HUES48 (cell line): ENCODE results near the gene HS6ST2.
"Not testable (repeated sequence)": the region's sequence is repeated elsewhere in the genome, so short reads cannot be mapped to it uniquely, and the experiment has no call there.

Source experiments
- H3K27ac ChIP-seq: one replicate; pipeline ENCODE4 v1.7.0; 2013; ENCODE audit warnings: low read depth, low read length, inconsistent platforms
- H3K27me3 ChIP-seq: 2 replicates; pipeline ENCODE4 v1.6.1; 2013; ENCODE audit warnings: mild to moderate bottlenecking, low read length; ENCODE audit not compliant: control insufficient read depth, insufficient read depth
- H3K36me3 ChIP-seq: 2 replicates; pipeline ENCODE4 v1.6.1; 2013; ENCODE audit warnings: low read length; ENCODE audit not compliant: control insufficient read depth, insufficient read depth
- H3K4me1 ChIP-seq: 2 replicates; pipeline ENCODE4 v1.6.1; 2013; ENCODE audit warnings: mild to moderate bottlenecking, low read length; ENCODE audit not compliant: control insufficient read depth, insufficient read depth
- H3K4me3 ChIP-seq: 2 replicates; pipeline ENCODE4 v1.5.1; 2013; ENCODE audit warnings: mild to moderate bottlenecking, low read depth, low read length
- H3K9ac ChIP-seq: 2 replicates; pipeline ENCODE4 v1.6.1; 2013; ENCODE audit warnings: mild to moderate bottlenecking, low read depth, low read length, moderate library complexity
- H3K9me3 ChIP-seq: 2 replicates; pipeline ENCODE4 v1.6.1; 2013; ENCODE audit warnings: low read length; ENCODE audit not compliant: control insufficient read depth, insufficient read depth

HS6ST2 gene

GRCh38 chrX:132967049-132967448 lies 8.6 kb upstream of the HS6ST2 start:
- Histone ChIP-seq H3K4me1 (peaks cover 8% of the 10 kb centered on the region), H3K36me3 (no peaks in the 10 kb centered on the region), H3K9ac (no peak overlapping the region), H3K27me3 (peaks cover 12% of the 10 kb centered on the region; the same call in 1 of the 2 replicates), H3K27ac (no peak overlapping the region), H3K9me3 (no peaks in the 10 kb centered on the region), H3K4me3 (no peak overlapping the region)

GRCh38 chrX:132965461-132965860 lies 7.0 kb upstream of the HS6ST2 start:
- no peak overlapping the region for H3K9ac ChIP-seq
- H3K4me1 ChIP-seq, result peaks cover 18% of the 10 kb centered on the region
- peaks cover 19% of the 10 kb centered on the region for H3K27me3 ChIP-seq
- no peak overlapping the region for H3K4me3 ChIP-seq
- H3K36me3 ChIP-seq, result no peaks in the 10 kb centered on the region
- H3K27ac ChIP-seq, result no peak overlapping the region
- H3K9me3 ChIP-seq, result no peaks in the 10 kb centered on the region

- no peaks in the 10 kb centered on the region for H3K9me3 ChIP-seq
- H3K4me1 ChIP-seq, result peaks cover 23% of the 10 kb centered on the region
- H3K4me3 ChIP-seq, result no peak overlapping the region
- no peak overlapping the region for H3K27ac ChIP-seq
- H3K36me3 ChIP-seq, result no peaks in the 10 kb centered on the region
- no peak overlapping the region for H3K9ac ChIP-seq
- H3K27me3 ChIP-seq, result peaks cover 56% of the 10 kb centered on the region
These were observed 3.1 kb upstream of the HS6ST2 start for GRCh38 chrX:132961511-132961910.

GRCh38 chrX:132957211-132958090 lies 978 bp downstream of the HS6ST2 start:
- Histone ChIP-seq H3K4me3 (peak overlapping the region; percentile 66), H3K27me3 (peaks cover 83% of the 10 kb centered on the region)

GRCh38 chrX:132956421-132957210 lies 1.8 kb downstream of the HS6ST2 start:
- H3K36me3 ChIP-seq, result no peaks in the 10 kb centered on the region
- no peak overlapping the region for H3K9ac ChIP-seq
- H3K4me3 ChIP-seq, result peak overlapping the region; percentile 66
- H3K4me1 ChIP-seq, result peaks cover 30% of the 10 kb centered on the region
- H3K9me3 ChIP-seq, result no peaks in the 10 kb centered on the region
- no peak overlapping the region for H3K27ac ChIP-seq
- peaks cover 85% of the 10 kb centered on the region for H3K27me3 ChIP-seq

More at GRCh38 chrX:132957211-132958090, 978 bp downstream of the HS6ST2 start:
- H3K27ac ChIP-seq, result no peak overlapping the region
- H3K9me3 ChIP-seq, result no peaks in the 10 kb centered on the region
- no peaks in the 10 kb centered on the region for H3K36me3 ChIP-seq
- peaks cover 30% of the 10 kb centered on the region for H3K4me1 ChIP-seq
- H3K9ac ChIP-seq, result peak overlapping the region; percentile 30

- Histone ChIP-seq H3K36me3 (no peaks in the 10 kb centered on the region), H3K27me3 (peaks cover 80% of the 10 kb centered on the region), H3K4me3 (peak overlapping the region; percentile 66), H3K9ac (no peak overlapping the region), H3K9me3 (no peaks in the 10 kb centered on the region), H3K27ac (no peak overlapping the region), H3K4me1 (peaks cover 23% of the 10 kb centered on the region)
These were observed 2.7 kb downstream of the HS6ST2 start for GRCh38 chrX:132955690-132956089.

DNA sequence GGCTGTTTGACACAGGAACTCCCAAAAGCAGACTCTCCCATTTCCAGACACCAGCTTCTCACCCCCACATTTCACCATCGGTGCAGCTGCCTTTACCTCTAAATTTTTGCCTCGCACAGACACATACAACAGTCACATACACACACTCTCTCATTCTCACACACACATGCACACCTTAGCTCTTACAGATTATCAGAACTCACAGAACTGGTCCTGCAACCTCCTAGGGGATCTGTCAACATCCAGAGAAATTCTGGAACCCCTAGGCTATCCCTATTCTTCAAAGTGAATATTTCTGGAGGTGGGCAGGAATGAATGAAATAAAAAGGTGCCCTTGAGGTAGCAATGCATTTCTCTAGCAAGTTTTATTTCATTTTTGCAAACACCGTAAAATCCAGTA lies 4.1 kb downstream of the HS6ST2 start:
- peaks cover 66% of the 10 kb centered on the region for H3K27me3 ChIP-seq
- no peaks in the 10 kb centered on the region for H3K36me3 ChIP-seq
- H3K9me3 ChIP-seq, result no peaks in the 10 kb centered on the region
- H3K4me3 ChIP-seq, result no peak overlapping the region
- H3K4me1 ChIP-seq, result peaks cover 14% of the 10 kb centered on the region
- H3K27ac ChIP-seq, result no peak overlapping the region
- H3K9ac ChIP-seq, result no peak overlapping the region

- Histone ChIP-seq H3K9me3 (no peaks in the 10 kb centered on the region), H3K9ac (no peak overlapping the region), H3K4me3 (no peak overlapping the region), H3K27me3 (peaks cover 56% of the 10 kb centered on the region), H3K27ac (no peak overlapping the region), H3K36me3 (no peaks in the 10 kb centered on the region), H3K4me1 (peaks cover 7% of the 10 kb centered on the region; the same call in 1 of the 2 replicates)
These were observed 5.1 kb downstream of the HS6ST2 start for GRCh38 chrX:132953354-132953753.

GRCh38 chrX:132948648-132949260 lies 9.7 kb downstream of the HS6ST2 start:
- no peak overlapping the region for H3K9ac ChIP-seq
- no peak overlapping the region for H3K4me3 ChIP-seq
- H3K27me3 ChIP-seq, result peaks cover 10% of the 10 kb centered on the region
- H3K36me3 ChIP-seq, result no peaks in the 10 kb centered on the region
- H3K4me1 ChIP-seq, result no peaks in the 10 kb centered on the region
- H3K9me3 ChIP-seq, result no peaks in the 10 kb centered on the region
- no peak overlapping the region for H3K27ac ChIP-seq

GRCh38 chrX:132945055-132945599 lies 13.3 kb downstream of the HS6ST2 start:
- not testable (repeated sequence) for H3K9ac ChIP-seq, H3K36me3 ChIP-seq, H3K4me3 ChIP-seq, H3K9me3 ChIP-seq, H3K4me1 ChIP-seq, H3K27me3 ChIP-seq, H3K27ac ChIP-seq
